Stimulated activated naive CD8-positive, alpha-beta T cell treated with anti-CD3 and anti-CD28 coated beads, Interleukin-15, Interleukin-2, amounts not matched to agents 100 ng/mL and 50 ng/mL, for 24 hours (primary cell): ENCODE measurements around the gene UFD1.
"Not testable (repeated sequence)": the region's sequence is repeated elsewhere in the genome, so short reads cannot be mapped to it uniquely, and the experiment has no call there.

Experiments
- H3K27ac Mint-ChIP-seq: one replicate; pipeline ENCODE4 v1.8.0; 2021; ENCODE audit warnings: mild to moderate bottlenecking, mixed read lengths
- H3K27me3 Mint-ChIP-seq: one replicate; pipeline ENCODE4 v1.8.0; 2021; ENCODE audit warnings: mixed read lengths
- H3K36me3 Mint-ChIP-seq: one replicate; pipeline ENCODE4 v1.8.0; 2021; ENCODE audit warnings: low read depth, mixed read lengths
- H3K4me1 Mint-ChIP-seq: one replicate; pipeline ENCODE4 v1.8.0; 2021; ENCODE audit warnings: low read depth, mixed read lengths
- H3K4me3 Mint-ChIP-seq: one replicate; pipeline ENCODE4 v1.8.0; 2021; ENCODE audit warnings: mild to moderate bottlenecking, mixed read lengths
- H3K9me3 Mint-ChIP-seq: one replicate; pipeline ENCODE4 v1.8.0; 2021; ENCODE audit warnings: mixed read lengths

The UFD1 gene

DNA sequence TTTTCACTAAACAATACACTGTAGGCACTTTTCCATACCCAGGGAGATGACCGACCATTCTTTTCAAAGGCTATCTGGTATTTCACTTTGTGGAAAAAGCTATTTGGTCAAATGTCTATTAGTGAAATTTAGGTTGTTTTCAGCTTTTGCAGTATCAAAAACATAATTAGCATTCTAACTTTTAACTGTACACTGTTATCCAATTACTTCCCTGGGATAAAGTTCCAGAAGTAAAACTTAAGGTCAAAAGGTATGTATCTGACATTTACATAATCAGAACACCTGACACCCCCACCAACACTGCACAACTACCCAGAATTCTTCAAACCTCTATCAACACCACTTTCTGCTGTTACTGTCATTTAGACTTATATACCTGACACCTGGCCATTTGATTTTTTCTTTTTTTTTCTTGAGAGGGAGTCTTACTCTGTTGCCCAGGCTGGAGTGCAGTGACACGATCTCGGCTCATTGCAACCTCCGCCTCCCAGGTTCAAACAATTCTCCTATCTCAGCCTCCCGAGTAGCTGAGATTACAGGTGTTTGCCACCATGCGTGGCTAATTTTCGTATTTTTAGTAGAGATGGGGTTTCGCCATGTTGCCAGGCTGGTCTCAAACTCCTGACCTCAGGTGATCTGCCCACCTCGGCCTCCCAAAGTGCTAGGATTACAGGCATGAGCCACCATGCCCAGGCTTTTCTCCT lies 33.6 kb downstream of the UFD1 start:
- peaks cover 49% of the 10 kb centered on the region for H3K4me1 Mint-ChIP-seq
- not testable (repeated sequence) for H3K9me3 Mint-ChIP-seq, H3K27me3 Mint-ChIP-seq
- peak overlapping the region; percentile 76 for H3K27ac Mint-ChIP-seq
- H3K4me3 Mint-ChIP-seq, result peak overlapping the region; percentile 35
- peaks cover 45% of the 10 kb centered on the region for H3K36me3 Mint-ChIP-seq

DNA sequence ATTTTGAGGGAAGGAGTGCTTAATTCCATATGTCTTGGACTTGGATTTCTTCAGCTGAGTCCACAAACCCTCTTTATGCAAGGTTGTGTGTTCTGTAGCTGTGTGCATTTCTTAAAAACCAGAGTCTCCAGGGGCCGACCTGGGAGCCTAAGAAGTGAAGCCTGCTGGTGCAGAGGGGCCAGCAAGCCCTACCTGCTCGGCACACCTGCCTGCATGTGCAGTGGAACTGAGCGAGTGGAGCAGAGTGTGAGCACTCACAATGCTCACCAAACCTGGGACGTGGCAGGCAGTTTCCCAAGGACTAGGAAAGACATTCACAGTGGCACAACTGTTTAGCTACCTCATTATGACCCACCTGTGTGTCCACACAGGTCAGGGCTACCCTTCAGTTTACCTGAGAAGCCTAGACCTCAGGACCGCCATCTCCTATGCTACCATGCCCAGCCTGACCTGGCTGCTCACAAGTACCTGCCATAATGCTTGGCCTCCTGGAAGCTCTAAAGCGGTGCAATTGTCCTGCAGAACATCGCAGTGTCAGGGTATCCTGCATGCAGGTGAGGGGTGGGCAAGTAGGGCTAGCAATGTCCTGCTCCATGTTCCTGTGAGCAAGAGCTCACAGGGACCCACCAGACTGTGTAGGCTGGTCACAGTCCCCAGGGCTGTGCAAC lies 35.3 kb downstream of the UFD1 start:
- no peaks in the 10 kb centered on the region for H3K9me3 Mint-ChIP-seq
- H3K27me3 Mint-ChIP-seq, result no peaks in the 10 kb centered on the region
- no peak overlapping the region for H3K27ac Mint-ChIP-seq
- H3K4me3 Mint-ChIP-seq, result no peak overlapping the region
- H3K36me3 Mint-ChIP-seq, result peaks cover 51% of the 10 kb centered on the region
- H3K4me1 Mint-ChIP-seq, result peaks cover 41% of the 10 kb centered on the region

DNA sequence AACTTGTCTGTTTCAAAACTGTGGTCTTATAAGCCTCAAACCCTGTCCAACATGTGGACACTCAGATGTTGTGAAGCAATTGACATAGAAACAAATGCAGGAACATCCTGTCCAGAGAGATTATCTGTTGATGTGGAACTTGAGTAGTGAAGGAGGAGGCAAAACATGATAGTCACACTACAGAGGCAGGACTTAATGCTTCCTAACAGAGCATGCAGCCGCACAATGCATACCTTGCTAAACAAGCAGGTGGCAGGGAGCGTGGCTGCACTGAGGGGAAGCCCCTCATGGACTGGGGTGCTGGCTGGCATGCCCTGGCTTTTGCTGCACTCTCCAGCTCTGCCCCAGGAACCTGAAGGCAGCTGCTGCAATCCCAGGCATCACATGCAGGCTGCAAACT lies 36.8 kb downstream of the UFD1 start:
- Mint-ChIP-seq H3K9me3 (no peaks in the 10 kb centered on the region), H3K36me3 (peaks cover 55% of the 10 kb centered on the region), H3K27me3 (no peaks in the 10 kb centered on the region), H3K4me1 (peaks cover 32% of the 10 kb centered on the region), H3K4me3 (no peak overlapping the region), H3K27ac (no peak overlapping the region)

DNA sequence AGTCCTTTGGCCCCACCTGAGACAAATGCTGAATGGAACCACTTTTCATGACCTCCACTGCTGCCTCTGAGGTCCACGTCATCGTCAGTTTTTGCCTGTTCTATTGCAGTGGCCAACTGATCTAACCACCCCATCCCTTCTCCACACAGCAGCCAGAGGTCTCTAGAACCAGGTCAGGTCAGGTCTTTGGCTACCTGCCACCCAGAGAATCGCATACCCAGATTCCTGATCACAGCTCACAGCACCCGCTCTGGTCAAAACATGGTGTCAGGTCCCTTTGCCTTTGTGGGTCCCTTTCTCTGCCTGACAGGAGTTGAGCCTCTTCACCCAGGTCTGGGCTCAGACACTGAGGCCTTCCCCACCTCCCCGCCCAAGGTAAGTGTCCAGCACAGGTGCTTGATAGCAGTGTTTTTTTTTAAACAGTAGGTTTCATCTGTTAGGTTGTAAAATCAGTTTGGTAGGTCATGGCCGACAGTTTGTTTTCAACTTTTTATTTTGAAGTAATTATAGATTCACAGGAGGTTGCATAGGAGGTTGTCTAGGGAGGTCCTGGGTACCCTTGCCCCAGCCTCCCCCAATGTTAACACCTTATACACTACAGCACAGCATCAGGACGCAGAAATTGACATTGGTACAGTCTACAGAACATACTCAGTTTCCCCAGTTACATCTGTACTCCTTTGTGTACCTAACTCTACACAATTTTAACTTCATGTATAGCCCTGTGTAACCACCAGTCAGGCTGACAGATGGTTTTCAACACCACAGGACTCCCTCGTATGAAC lies 38.4 kb downstream of the UFD1 start:
- Mint-ChIP-seq H3K4me3 (no peak overlapping the region), H3K27ac (no peak overlapping the region), H3K9me3 (no peaks in the 10 kb centered on the region), H3K4me1 (peaks cover 20% of the 10 kb centered on the region), H3K27me3 (no peaks in the 10 kb centered on the region), H3K36me3 (peaks cover 49% of the 10 kb centered on the region)

DNA sequence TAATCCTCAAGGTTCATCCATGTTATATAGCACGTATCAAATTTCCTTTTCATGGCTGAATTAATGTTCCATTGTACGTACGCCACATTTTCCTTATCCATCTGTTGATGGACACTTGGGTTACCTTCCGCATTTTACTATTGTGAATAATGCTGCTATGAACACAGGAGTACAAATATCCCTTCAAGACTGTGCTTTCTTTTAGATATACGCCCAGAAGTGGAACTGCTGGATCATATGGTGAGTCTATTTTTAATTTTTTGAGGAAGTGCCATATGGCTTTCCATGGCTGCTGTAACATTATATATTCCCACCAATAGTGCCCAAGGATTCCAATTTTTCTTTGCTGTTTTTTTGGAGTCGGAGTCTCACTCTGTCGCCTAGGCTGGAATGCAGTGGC lies 40.7 kb downstream of the UFD1 start:
- H3K4me3 Mint-ChIP-seq, result no peak overlapping the region
- no peaks in the 10 kb centered on the region for H3K27me3 Mint-ChIP-seq
- H3K4me1 Mint-ChIP-seq, result peaks cover 24% of the 10 kb centered on the region
- peaks cover 54% of the 10 kb centered on the region for H3K36me3 Mint-ChIP-seq
- H3K9me3 Mint-ChIP-seq, result no peaks in the 10 kb centered on the region
- no peak overlapping the region for H3K27ac Mint-ChIP-seq

DNA sequence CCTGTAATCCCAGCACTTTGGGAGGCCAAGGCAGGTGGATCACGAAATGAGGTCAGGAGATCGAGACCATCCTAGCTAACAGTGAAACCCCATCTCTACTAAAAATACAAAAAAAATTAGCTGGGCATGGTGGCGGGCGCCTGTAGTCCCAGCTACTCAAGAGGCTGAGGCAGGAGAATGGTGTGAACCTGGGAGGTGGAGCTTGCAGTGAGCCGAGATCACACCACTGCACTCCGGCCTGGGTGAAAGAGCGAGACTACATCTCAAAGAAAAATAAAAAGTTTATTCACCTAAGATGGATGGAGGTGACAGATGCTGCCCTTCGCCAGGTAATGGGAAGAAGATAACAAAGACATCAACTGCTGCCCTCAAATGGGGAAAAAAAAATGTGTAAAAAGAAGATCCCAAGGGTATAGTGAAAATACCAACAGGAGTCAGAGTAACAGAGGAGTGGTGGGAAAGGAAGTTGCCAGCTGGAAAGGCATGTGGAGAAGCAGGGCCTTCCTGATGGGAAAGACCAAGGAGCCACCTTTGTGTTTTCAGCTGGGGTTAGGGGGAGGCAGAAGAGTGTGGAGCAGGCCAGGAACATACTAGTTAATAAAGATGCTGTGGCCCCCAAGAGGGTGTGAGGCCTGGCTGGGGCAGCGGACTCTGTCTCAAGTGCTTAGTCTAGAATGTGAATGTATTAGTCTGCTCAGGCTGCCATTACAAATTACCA lies 42.4 kb downstream of the UFD1 start:
- H3K4me1 Mint-ChIP-seq, result peaks cover 24% of the 10 kb centered on the region
- H3K9me3 Mint-ChIP-seq, H3K27ac Mint-ChIP-seq, H3K4me3 Mint-ChIP-seq, H3K27me3 Mint-ChIP-seq: not testable (repeated sequence)
- peaks cover 41% of the 10 kb centered on the region for H3K36me3 Mint-ChIP-seq

DNA sequence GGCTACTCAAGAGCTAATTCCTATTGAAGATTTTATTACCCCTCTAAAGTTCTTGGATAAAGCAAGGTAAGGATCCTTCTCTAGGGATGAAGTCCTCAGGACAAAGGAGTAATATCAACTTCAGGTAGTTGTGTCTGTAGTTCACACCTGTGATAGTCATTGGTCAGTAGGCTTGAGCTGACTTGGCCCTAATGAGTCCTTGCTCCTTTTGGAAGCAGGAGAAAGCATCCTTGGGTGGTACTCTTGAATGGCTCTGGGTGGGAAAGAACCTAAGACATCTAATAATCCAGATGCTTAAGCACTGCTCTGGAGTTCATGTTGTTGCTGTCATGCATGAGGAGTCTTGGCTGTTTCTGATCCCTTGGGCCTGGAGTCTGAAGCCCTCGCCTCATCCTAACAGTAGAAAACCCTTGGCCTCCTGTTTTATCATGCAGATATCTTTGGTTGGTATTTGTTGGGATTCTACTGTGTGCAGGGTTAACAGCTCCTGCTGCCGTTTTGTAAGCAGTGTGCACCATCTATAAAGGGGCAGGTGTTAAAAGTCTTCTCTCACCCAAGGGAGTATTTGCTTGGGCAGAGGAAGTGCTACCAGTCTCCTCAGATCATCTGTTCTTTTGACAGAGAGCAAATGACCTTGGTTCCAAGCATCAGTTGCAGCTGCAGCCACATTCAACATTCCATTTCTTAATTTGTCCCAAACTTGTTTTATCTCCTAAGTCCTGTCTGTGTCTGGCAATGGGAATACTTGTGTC lies 44.0 kb downstream of the UFD1 start:
- no peaks in the 10 kb centered on the region for H3K27me3 Mint-ChIP-seq
- peaks cover 31% of the 10 kb centered on the region for H3K4me1 Mint-ChIP-seq
- H3K36me3 Mint-ChIP-seq, result peaks cover 30% of the 10 kb centered on the region
- no peaks in the 10 kb centered on the region for H3K9me3 Mint-ChIP-seq
- H3K27ac Mint-ChIP-seq, result peak overlapping the region; percentile 41
- no peak overlapping the region for H3K4me3 Mint-ChIP-seq

DNA sequence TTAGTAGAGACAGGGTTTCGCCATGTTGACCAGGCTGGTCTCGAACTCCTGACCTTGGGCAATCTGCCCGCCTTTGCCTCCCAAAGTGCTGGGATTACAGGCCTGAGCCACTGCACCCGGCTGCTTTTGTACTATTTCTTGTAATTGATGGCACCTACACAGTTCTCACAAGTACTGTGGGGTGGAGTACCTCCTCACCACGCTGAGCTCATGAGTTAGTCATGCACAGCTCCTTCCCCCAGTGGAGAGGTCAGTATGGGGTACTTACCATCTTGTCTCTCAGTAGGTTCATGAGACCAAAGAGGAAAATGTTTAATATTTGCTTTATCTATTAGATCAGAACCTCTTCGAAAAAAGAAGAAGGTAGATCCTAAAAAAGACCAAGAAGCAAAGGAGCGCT lies 44.6 kb downstream of the UFD1 start:
- no peaks in the 10 kb centered on the region for H3K27me3 Mint-ChIP-seq
- H3K36me3 Mint-ChIP-seq, result peaks cover 34% of the 10 kb centered on the region
- peaks cover 37% of the 10 kb centered on the region for H3K4me1 Mint-ChIP-seq
- H3K27ac Mint-ChIP-seq, result peak overlapping the region; percentile 57
- H3K9me3 Mint-ChIP-seq, result no peaks in the 10 kb centered on the region
- peak overlapping the region; percentile 40 for H3K4me3 Mint-ChIP-seq

DNA sequence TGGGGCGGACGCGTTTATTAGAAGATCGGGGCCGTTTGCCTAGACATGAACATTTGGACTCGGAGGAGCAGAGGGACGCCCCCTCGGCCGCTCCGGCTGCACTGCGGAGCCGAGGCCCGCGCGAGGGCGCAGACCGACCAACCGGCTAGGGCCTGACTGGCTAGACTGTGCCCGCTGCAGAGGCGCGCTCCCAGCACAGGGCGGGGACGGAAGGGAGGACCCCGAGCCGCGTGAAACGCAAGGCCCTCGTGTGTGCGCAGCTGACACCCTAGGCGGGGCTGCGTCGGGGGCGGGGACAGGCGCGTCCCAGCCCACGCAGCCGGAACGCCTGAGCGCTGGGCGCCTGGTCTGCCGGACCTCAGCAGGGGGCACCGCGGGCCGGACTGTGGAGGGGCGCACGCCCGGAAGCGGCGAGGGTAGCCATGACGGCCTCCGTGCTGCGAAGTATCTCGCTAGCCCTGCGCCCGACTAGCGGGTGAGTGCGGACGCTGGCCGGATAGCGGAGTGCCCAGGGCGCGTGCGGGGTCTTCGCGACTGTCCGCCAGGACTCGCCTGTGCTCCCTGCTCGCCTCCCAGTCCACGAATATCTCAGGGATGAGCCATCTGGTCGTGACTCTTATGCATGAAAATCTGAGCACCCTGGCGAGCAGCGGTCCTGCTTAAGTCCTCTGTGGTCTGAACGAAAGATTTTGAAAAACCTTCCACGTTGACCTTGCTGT lies 46.7 kb downstream of the UFD1 start, which contains the start of gene MRPL40:
TSS of gene MRPL40 (plus strand) at position 413 of the 719 bp plus-strand sequence. CDS start at position 423, 10 bp downstream.
- Mint-ChIP-seq H3K9me3 (no peaks in the 10 kb centered on the region), H3K27me3 (no peaks in the 10 kb centered on the region), H3K4me1 (peaks cover 46% of the 10 kb centered on the region), H3K36me3 (peaks cover 36% of the 10 kb centered on the region), H3K4me3 (peak within 1 kb of the TSS; percentile 86), H3K27ac (peak within 1 kb of the TSS; percentile 94)

DNA sequence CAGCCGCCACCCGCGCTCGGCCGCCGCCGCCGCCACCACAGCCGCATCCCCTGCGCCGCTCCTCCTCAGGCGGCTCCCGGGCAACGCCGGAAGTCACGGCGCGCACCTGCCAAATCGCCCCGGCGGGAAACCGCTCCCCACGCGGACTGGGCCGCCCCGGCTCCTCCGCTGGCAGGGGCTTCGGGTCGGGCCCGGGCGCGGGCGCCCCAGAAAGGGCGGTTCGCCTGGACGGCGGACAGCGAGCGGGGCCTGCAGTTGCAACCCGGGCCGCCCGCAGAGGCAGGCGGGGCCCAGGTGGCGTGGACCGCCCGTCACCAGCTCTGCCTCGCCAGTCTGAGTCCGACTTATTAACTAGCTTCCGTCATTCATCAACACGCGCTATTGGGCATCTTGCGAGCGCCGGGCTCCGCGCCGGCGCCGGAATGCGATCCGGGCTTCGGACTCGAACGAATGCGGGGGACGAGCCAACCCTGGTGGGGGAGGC lies 47.3 kb downstream of the UFD1 start, which contains the start of gene HIRA:
TSS of gene HIRA (minus strand) at position 85 of the 484 bp plus-strand sequence. CDS start 257 bp downstream, outside the sequence.
- Mint-ChIP-seq H3K9me3 (no peaks in the 10 kb centered on the region), H3K4me1 (peaks cover 52% of the 10 kb centered on the region), H3K27ac (peak within 1 kb of the TSS; percentile 94), H3K27me3 (no peaks in the 10 kb centered on the region), H3K36me3 (peaks cover 40% of the 10 kb centered on the region), H3K4me3 (peak within 1 kb of the TSS; percentile 86)

DNA sequence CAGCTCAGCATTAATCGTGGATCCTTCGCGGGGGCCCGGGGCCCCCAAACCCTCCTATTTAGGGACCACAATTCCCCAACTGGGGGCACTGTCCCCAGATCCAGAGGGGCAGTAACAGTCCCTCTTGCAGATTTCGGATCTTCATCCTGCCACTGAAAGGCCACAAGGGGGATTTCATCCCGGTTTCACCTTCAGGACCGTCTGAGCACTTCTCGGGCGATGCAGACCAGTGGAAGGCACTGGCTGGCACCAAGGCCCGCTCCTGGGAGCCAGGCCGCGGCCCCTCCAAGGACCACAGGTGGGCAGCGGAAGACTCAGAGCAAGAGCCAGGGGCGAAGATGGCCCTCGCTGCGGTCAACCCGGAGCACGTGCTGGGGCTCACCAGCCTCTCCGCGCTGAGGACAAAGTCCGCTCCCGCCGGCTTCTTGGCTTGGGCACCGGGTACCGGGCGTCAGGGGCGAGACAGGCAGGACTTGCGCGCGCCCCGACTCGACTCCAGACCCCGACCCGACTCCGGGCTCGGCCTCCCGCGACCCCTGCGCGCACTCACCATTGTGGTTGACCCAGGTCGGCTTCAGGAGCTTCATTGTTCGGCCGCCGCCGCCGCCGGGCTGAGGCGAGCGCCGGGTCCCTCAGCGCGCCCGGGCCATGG lies 48.0 kb downstream of the UFD1 start:
- Mint-ChIP-seq H3K27me3 (no peaks in the 10 kb centered on the region), H3K4me3 (peak overlapping the region; percentile 86), H3K36me3 (peaks cover 44% of the 10 kb centered on the region), H3K27ac (peak overlapping the region; percentile 75), H3K4me1 (peaks cover 59% of the 10 kb centered on the region), H3K9me3 (no peaks in the 10 kb centered on the region)

DNA sequence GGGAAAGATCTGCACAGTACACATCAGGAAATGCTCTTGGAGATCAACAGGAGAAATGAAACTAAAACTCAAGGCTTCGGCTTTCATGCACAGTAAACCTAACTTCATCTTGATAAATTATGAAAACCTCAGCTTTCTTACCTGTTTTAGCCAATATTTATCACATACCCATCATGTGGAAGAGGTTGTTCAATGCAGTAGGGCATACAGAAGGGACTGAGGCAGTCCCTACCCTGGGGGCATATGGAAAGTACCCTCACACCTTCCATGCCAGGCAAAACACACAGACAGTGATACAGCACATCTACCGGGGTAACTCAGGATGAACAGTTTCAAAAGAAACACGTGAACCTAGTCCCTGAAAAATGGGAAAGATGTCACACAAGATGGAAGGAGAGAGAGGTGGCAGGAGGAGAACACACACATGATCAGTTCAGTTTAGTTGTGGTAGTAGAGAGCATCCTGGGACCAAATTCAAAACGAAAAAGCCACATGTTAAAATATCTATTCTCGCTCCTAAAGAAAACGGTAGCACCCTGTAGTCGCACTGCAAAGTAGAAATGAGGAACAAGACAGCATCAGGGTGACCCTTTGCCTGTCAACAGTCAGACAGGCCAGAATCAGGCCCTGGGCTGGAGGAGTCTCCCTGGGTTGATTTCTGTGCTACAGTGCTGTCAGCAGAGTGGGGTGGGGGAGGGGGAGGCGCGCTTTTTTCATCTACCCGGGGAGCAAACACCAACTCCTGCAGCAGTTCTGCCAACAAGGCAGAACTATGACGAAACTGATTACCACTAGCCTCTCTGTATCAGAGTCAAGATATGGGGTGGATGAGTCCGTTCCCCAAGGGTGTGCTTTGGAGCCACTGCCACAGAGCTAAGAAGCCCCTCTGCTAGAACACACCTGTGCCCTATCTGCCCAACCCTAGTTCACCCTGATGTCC lies 48.8 kb downstream of the UFD1 start:
- Mint-ChIP-seq H3K36me3 (peaks cover 41% of the 10 kb centered on the region), H3K9me3 (no peaks in the 10 kb centered on the region), H3K4me1 (peaks cover 61% of the 10 kb centered on the region), H3K4me3 (peak overlapping the region; percentile 86), H3K27me3 (no peaks in the 10 kb centered on the region), H3K27ac (peak overlapping the region; percentile 75)
